Loucy (cell line): ENCODE results near the gene WTIP.

Experiments
- H2AFZ ChIP-seq: fragments of 200-600 bp; sonication (generic); 2 replicates; pipeline ENCODE4 v1.6.0; 2016; ENCODE audit warnings: antibody characterized with exemption, mild to moderate bottlenecking, low read length, moderate library complexity
- H3F3A ChIP-seq: fragments of 200-600 bp; 2 replicates; pipeline ENCODE4 v1.6.0; 2016; ENCODE audit warnings: antibody characterized with exemption, low read depth, mild to moderate bottlenecking
- H3K27me3 ChIP-seq: fragments of 200-600 bp; sonication (generic); 2 replicates; pipeline ENCODE4 v1.6.1; 2014; ENCODE audit warnings: low read length, mild to moderate bottlenecking; ENCODE audit not compliant: insufficient read depth, poor library complexity, severe bottlenecking
- H3K36me3 ChIP-seq: fragments of 200-600 bp; sonication (generic); 2 replicates; pipeline ENCODE4 v1.6.1; 2016; ENCODE audit warnings: low read length; ENCODE audit not compliant: insufficient read depth
- H3K4me1 ChIP-seq: fragments of 200-600 bp; sonication (generic); 2 replicates; pipeline ENCODE4 v1.5.1; 2014; ENCODE audit warnings: low read length, mild to moderate bottlenecking; ENCODE audit not compliant: insufficient read depth, poor library complexity, severe bottlenecking
- H3K4me2 ChIP-seq: fragments of 200-600 bp; sonication (generic); 2 replicates; pipeline ENCODE4 v1.6.0; 2014; ENCODE audit warnings: antibody characterized with exemption, low read length, low read depth, mild to moderate bottlenecking; ENCODE audit not compliant: poor library complexity, severe bottlenecking
- H3K4me3 ChIP-seq: fragments of 200-600 bp; sonication (generic); 2 replicates; pipeline ENCODE4 v1.5.1; 2014; ENCODE audit warnings: low read length, mild to moderate bottlenecking, mixed read lengths; ENCODE audit not compliant: poor library complexity, severe bottlenecking
- H3K79me2 ChIP-seq: fragments of 200-600 bp; sonication (generic); 2 replicates; pipeline ENCODE4 v1.6.1; 2014; ENCODE audit warnings: low read length; ENCODE audit not compliant: insufficient read depth
- H3K9ac ChIP-seq: fragments of 200-600 bp; sonication (generic); 2 replicates; pipeline ENCODE4 v1.6.0; 2014; ENCODE audit warnings: mild to moderate bottlenecking, low read depth, low read length, moderate library complexity; ENCODE audit not compliant: poor library complexity, severe bottlenecking
- H3K9me2 ChIP-seq: fragments of 200-600 bp; sonication (generic); replicated peaks from 2 replicates; pipeline ENCODE4 v1.6.1; 2016; ENCODE audit warnings: low read depth, low read length, mixed read lengths
- H3K9me3 ChIP-seq: fragments of 200-600 bp; sonication (generic); 2 replicates; pipeline ENCODE4 v1.6.1; 2014; ENCODE audit warnings: mild to moderate bottlenecking, antibody characterized with exemption, low read length, low read depth; ENCODE audit not compliant: insufficient read depth
- H4K20me1 ChIP-seq: fragments of 200-600 bp; sonication (generic); 2 replicates; pipeline ENCODE4 v1.6.0; 2014; ENCODE audit warnings: antibody characterized with exemption, low read length, mild to moderate bottlenecking; ENCODE audit not compliant: insufficient read depth, poor library complexity, severe bottlenecking
- EZH2phosphoT487 ChIP-seq: fragments of 200-600 bp; IDR thresholded peaks from 2 replicates; pipeline ENCODE4 v1.6.1; 2018; ENCODE audit warnings: antibody characterized with exemption, mild to moderate bottlenecking, moderate library complexity, borderline replicate concordance
- TF ChIP-seq, protein P1 (sequence below): fragments of 200-600 bp; sonication (generic); conservative IDR thresholded peaks from 2 replicates; pipeline ENCODE4 v1.5.1; 2014; ENCODE audit warnings: mild to moderate bottlenecking, antibody characterized with exemption, low read length

WTIP gene

GRCh38 chr19:34481861-34482379 is 362 bp downstream of the WTIP start:
- no peak overlapping the region for H3K4me2 ChIP-seq
- no peaks in the 10 kb centered on the region for H3K36me3 ChIP-seq
- H3K27me3 ChIP-seq = no peaks in the 10 kb centered on the region
- no peaks in the 10 kb centered on the region for H3K79me2 ChIP-seq
- H3K4me1 ChIP-seq = no peaks in the 10 kb centered on the region
- H3K4me3 ChIP-seq = no peak overlapping the region
- no peaks in the 10 kb centered on the region for H3K9me3 ChIP-seq
- no peak overlapping the region for H2AFZ ChIP-seq
- H4K20me1 ChIP-seq = no peaks in the 10 kb centered on the region
- H3F3A ChIP-seq = no peaks in the 10 kb centered on the region
- H3K9ac ChIP-seq = no peak overlapping the region
- no peak for TF ChIP-seq EZH2phosphoT487
- TF ChIP-seq, protein P1, sequence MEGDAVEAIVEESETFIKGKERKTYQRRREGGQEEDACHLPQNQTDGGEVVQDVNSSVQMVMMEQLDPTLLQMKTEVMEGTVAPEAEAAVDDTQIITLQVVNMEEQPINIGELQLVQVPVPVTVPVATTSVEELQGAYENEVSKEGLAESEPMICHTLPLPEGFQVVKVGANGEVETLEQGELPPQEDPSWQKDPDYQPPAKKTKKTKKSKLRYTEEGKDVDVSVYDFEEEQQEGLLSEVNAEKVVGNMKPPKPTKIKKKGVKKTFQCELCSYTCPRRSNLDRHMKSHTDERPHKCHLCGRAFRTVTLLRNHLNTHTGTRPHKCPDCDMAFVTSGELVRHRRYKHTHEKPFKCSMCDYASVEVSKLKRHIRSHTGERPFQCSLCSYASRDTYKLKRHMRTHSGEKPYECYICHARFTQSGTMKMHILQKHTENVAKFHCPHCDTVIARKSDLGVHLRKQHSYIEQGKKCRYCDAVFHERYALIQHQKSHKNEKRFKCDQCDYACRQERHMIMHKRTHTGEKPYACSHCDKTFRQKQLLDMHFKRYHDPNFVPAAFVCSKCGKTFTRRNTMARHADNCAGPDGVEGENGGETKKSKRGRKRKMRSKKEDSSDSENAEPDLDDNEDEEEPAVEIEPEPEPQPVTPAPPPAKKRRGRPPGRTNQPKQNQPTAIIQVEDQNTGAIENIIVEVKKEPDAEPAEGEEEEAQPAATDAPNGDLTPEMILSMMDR = no peak
- H3K9me2 ChIP-seq = no peaks in the 10 kb centered on the region

- no peaks in the 10 kb centered on the region for H3K4me1 ChIP-seq
- H3K36me3 ChIP-seq = no peaks in the 10 kb centered on the region
- H3K27me3 ChIP-seq = no peaks in the 10 kb centered on the region
- H3K4me3 ChIP-seq = no peak overlapping the region
- H3K9me2 ChIP-seq = no peaks in the 10 kb centered on the region
- H4K20me1 ChIP-seq = no peaks in the 10 kb centered on the region
- TF ChIP-seq EZH2phosphoT487 = no peak
- TF ChIP-seq, protein P1 = no peak
- H3K4me2 ChIP-seq = no peak overlapping the region
- H3F3A ChIP-seq = no peaks in the 10 kb centered on the region
- H3K9ac ChIP-seq = no peak overlapping the region
- H3K9me3 ChIP-seq = no peaks in the 10 kb centered on the region
- H3K79me2 ChIP-seq = no peaks in the 10 kb centered on the region
- no peak overlapping the region for H2AFZ ChIP-seq
Measured at GRCh38 chr19:34482380-34483250, 1.1 kb downstream of the WTIP start.

GRCh38 chr19:34484328-34484727 is 2.8 kb downstream of the WTIP start:
- Histone ChIP-seq H2AFZ (no peak overlapping the region), H3K9ac (no peak overlapping the region), H3K9me2 (no peaks in the 10 kb centered on the region), H3K4me1 (no peaks in the 10 kb centered on the region), H4K20me1 (no peaks in the 10 kb centered on the region), H3K4me2 (no peak overlapping the region), H3K27me3 (no peaks in the 10 kb centered on the region), H3F3A (no peaks in the 10 kb centered on the region), H3K36me3 (no peaks in the 10 kb centered on the region), H3K4me3 (no peak overlapping the region), H3K9me3 (no peaks in the 10 kb centered on the region), H3K79me2 (no peaks in the 10 kb centered on the region)
- TF ChIP-seq EZH2phosphoT487 = no peak
- TF ChIP-seq, protein P1 = no peak
